Right lobe of liver (tissue), 6 donors: ENCODE data around the gene DFFA. TPM values are rescaled to one million over a fixed set of nuclear protein-coding genes. Genes with fewer than 3 reads are reported as not detected.
"Not testable (repeated sequence)": the region's sequence is repeated elsewhere in the genome, so short reads cannot be mapped to it uniquely, and the experiment has no call there.

Experiments used
- ATAC-seq, 4 donors: fragments of 200-7000 bp; cut with Tn5 transposase; one replicate each; pipeline ENCODE4 v1.9.1; 2020; ENCODE audit warnings: mild to moderate bottlenecking in 4 of 4, moderate library complexity in 4 of 4
- DNase-seq, 3 donors: peaks; one replicate each; pipeline ENCODE4 v3.0.0-alpha.2; 2020
- H3K27ac ChIP-seq, 3 donors: fragments of 200-600 bp; one replicate each; pipeline ENCODE4 v1.8.0; 2022
- H3K27me3 ChIP-seq, 2 donors: fragments of 200-600 bp; one replicate each; pipeline ENCODE4 v1.8.0; 2022
- H3K36me3 ChIP-seq, 4 donors: fragments of 200-600 bp; sonication (generic) in 1 of 4; one replicate each; pipeline versions ENCODE4 v1.5.1 to v1.8.0; 2017 to 2022; ENCODE audit warnings: control low read depth in 1 of 4
- H3K4me1 ChIP-seq, 4 donors: fragments of 200-600 bp; sonication (generic) in 1 of 4; one replicate each; pipeline versions ENCODE4 v1.5.1 to v1.8.0; 2017 to 2022; ENCODE audit warnings: control low read depth in 1 of 4
- H3K4me3 ChIP-seq, 3 donors: fragments of 200-600 bp; one replicate each; pipeline ENCODE4 v1.8.0; 2022
- H3K9me3 ChIP-seq, 4 donors: fragments of 200-600 bp; sonication (generic) in 1 of 4; one replicate each; pipeline versions ENCODE4 v1.5.1 to v1.8.0; 2017 to 2022; ENCODE audit warnings: control low read depth in 1 of 4
- CTCF ChIP-seq, 4 donors: fragments of 200-600 bp in 3 of 4; fragments of 450-650 bp in 1 of 4; IDR thresholded peaks; one replicate each; pipeline versions ENCODE4 v1.5.1 to v1.8.0; 2016 to 2022; ENCODE audit warnings: antibody characterized with exemption in 4 of 4, mild to moderate bottlenecking in 2 of 4
- POLR2A ChIP-seq: fragments of 450-650 bp; IDR thresholded peaks from one replicate; pipeline ENCODE4 v1.6.1; 2017; ENCODE audit warnings: antibody characterized with exemption, mild to moderate bottlenecking
- WGBS: methylation state at CpG from one replicate; pipeline ENCODE4 v1.1.6; 2018; ENCODE audit warnings: low coverage, low lambda C conversion rate; ENCODE audit not compliant: insufficient coverage; ENCODE audit errors: missing lambda C conversion rate; 5-methylcytosine and 5-hydroxymethylcytosine counted together
- intact Hi-C, 2 donors: fragments of 100-400 bp; cut with DNase I; formaldehyde crosslinking; loops; one replicate each; pipeline versions ENCODE4 v1.11.2 to v1.14.1; 2022
- total RNA-seq, 6 experiments: library from RNA; depleted of rRNA in 2 of 6; stranded (reverse); fragments of >200 nt in 2 of 6; fragmentation: NEBNext Ultra II Directional in 3 of 6; extraction: Animal tissue kit (Norgen Biotek cat#: 25700) in 3 of 6; gene quantifications; one replicate each; pipeline versions ENCODE4 v1.1.0 to v1.2.4, GENCODE V29; 2016 to 2023
- donor health status: DM: no; HTN: yes; CAD: no.
- donor health status: DM: no; HTN: no; CAD: no.
- donor health status: DM: no; HTN: no; CAD: no.
- donor health status: DM: no; HTN: yes; CAD: no.
- donor health status: DM: no; HTN: yes; CAD: no.

The DFFA gene
- total RNA-seq, 6 experiments from 2014 or later = 14.1 to 24.8 (median 16.9) TPM

- no peak overlapping the region for H3K27ac ChIP-seq
- ATAC-seq = no peak
- peaks cover 0 to 39% (median 22%) of the 10 kb centered on the region in 4 donors for H3K36me3 ChIP-seq
- no peak for DNase-seq
- H3K4me1 ChIP-seq = peaks cover 0 to 10% (median 0%) of the 10 kb centered on the region in 4 donors
- H3K27me3 ChIP-seq = no peaks in the 10 kb centered on the region
- 90% methylated on average over 2 of the region's 5 CpGs for WGBS
- H3K9me3 ChIP-seq = no peaks in the 10 kb centered on the region
- intact Hi-C loops = loop anchor here in 1 of 2 donors (10.0 kb wide), 1 partner anchor 47 kb away; no protein-coding TSS in a partner anchor
- TF ChIP-seq CTCF (IDR thresholded peaks at IDR 0.05) = no peak
- no peak overlapping the region for H3K4me3 ChIP-seq
Observed at GRCh38 chr1:10421637-10422036, 50.7 kb downstream of the DFFA start.

- no peaks in the 10 kb centered on the region for H3K9me3 ChIP-seq
- H3K4me1 ChIP-seq = peaks cover 0 to 18% (median 0%) of the 10 kb centered on the region in 4 donors
- TF ChIP-seq CTCF (IDR thresholded peaks at IDR 0.05) = no peak
- no peak for TF ChIP-seq POLR2A
- H3K4me3 ChIP-seq = no peak overlapping the region
- peaks cover 0 to 58% (median 26%) of the 10 kb centered on the region in 4 donors for H3K36me3 ChIP-seq
- DNase-seq (peak in 1 of 3 donors; percentile 40), ATAC-seq (peak in 1 of 4 donors; percentile 8)
- 85% methylated on average over 4 of the region's 15 CpGs for WGBS
- intact Hi-C loops = no loop called here
- H3K27ac ChIP-seq = no peak overlapping the region
- no peaks in the 10 kb centered on the region for H3K27me3 ChIP-seq
Observed at GRCh38 chr1:10419351-10419750, 53.0 kb downstream of the DFFA start.

- H3K9me3 ChIP-seq, H3K4me3 ChIP-seq, H3K27ac ChIP-seq, DNase-seq, ATAC-seq, H3K27me3 ChIP-seq, intact Hi-C loops: not testable (repeated sequence)
- WGBS = 88% methylated on average over 7 of the region's 8 CpGs
- Histone ChIP-seq H3K4me1 (peaks cover 0 to 13% (median 0%) of the 10 kb centered on the region in 4 donors), H3K36me3 (peaks cover 0 to 64% (median 28%) of the 10 kb centered on the region in 4 donors)
Observed at GRCh38 chr1:10418741-10419140, 53.6 kb downstream of the DFFA start.

- peak in 1 of 3 donors; percentile 2 for DNase-seq
- Histone ChIP-seq H3K36me3 (peaks cover 3 to 92% (median 40%) of the 10 kb centered on the region in 4 donors), H3K4me1 (peaks cover 0 to 13% (median 0%) of the 10 kb centered on the region in 4 donors), H3K27ac (peak overlapping the region in 2 of 3 donors; percentile 4 to 17)
- ATAC-seq, intact Hi-C loops, H3K27me3 ChIP-seq, H3K4me3 ChIP-seq, H3K9me3 ChIP-seq: not testable (repeated sequence)
- WGBS = 89% methylated on average over 1 of the region's 1 CpG
Observed at GRCh38 chr1:10415967-10416366, 56.4 kb downstream of the DFFA start.

GRCh38 chr1:10415211-10415930, 57.0 kb downstream of the DFFA start:
- Histone ChIP-seq H3K36me3 (peaks cover 3 to 96% (median 42%) of the 10 kb centered on the region in 4 donors), H3K4me1 (peaks cover 0 to 13% (median 0%) of the 10 kb centered on the region in 4 donors), H3K9me3 (no peaks in the 10 kb centered on the region), H3K27me3 (no peaks in the 10 kb centered on the region), H3K27ac (peak overlapping the region in 2 of 3 donors; percentile 13 to 17), H3K4me3 (no peak overlapping the region)
- TF ChIP-seq POLR2A (no peak), CTCF (IDR thresholded peaks at IDR 0.05) (no peak)
- ATAC-seq (peak; percentile 61 to 88 (median 71)), DNase-seq (peak in 1 of 3 donors; percentile 51)
- intact Hi-C loops = no loop called here
- WGBS = 62% methylated on average over 6 of the region's 6 CpGs
